SK-N-MC (cell line): ENCODE data around the gene CHODL.

ENCODE experiments used
- EZH2 ChIP-seq: fragments of 200-600 bp; sonication (generic); IDR thresholded peaks from one replicate; pipeline ENCODE4 v1.6.1; 2017; ENCODE audit warnings: antibody characterized with exemption
- POLR2AphosphoS5 ChIP-seq: IDR thresholded peaks from 2 replicates; pipeline ENCODE4 v1.6.1; 2012; ENCODE audit warnings: mild to moderate bottlenecking, low read depth, low read length, borderline replicate concordance

GRCh38 chr21:18285379-18285778, 40.7 kb downstream of the CHODL start:
- TF ChIP-seq EZH2 (no peak), POLR2AphosphoS5 (no peak)
